HepG2 (cell line): ENCODE results near the gene SHISA7. TPM values are rescaled to one million over a fixed set of nuclear protein-coding genes. Genes with fewer than 3 reads are reported as not detected.

Experiments used
- ARNT ChIP-seq: fragments of 450-650 bp; IDR thresholded peaks from 2 replicates; pipeline ENCODE4 v1.6.1; 2017
- CCAR2 ChIP-seq: fragments of 200-400 bp; formaldehyde crosslinking; optimal IDR thresholded peaks from 2 replicates; pipeline ENCODE3; 2018; ENCODE audit warnings: low read depth, mild to moderate bottlenecking, low read length, moderate library complexity
- GLMP ChIP-seq: sonication (generic); formaldehyde crosslinking; IDR thresholded peaks from 2 replicates; pipeline ENCODE4 v1.9.0; 2021; ENCODE audit warnings: missing genetic modification reagents, mild to moderate bottlenecking, borderline replicate concordance
- KDM6A ChIP-seq: IDR thresholded peaks from 2 replicates; pipeline ENCODE4 v1.6.1; 2016; ENCODE audit warnings: low read depth
- MED8 ChIP-seq: sonication (generic); formaldehyde crosslinking; IDR thresholded peaks from 2 replicates; pipeline ENCODE4 v1.8.1; 2023; ENCODE audit warnings: mild to moderate bottlenecking, missing genetic modification reagents; ENCODE audit not compliant: insufficient replicate concordance
- MLLT10 ChIP-seq: sonication (generic); formaldehyde crosslinking; IDR thresholded peaks from 2 replicates; pipeline ENCODE4 v1.4.0; 2020; ENCODE audit warnings: missing genetic modification reagents
- NFAT5 ChIP-seq: sonication (generic); formaldehyde crosslinking; IDR thresholded peaks from 2 replicates; pipeline ENCODE4 v1.4.0; 2020; ENCODE audit warnings: missing genetic modification reagents
- NR3C1 ChIP-seq: sonication (generic); formaldehyde crosslinking; IDR thresholded peaks from 2 replicates; pipeline ENCODE4 v1.4.0; 2020; ENCODE audit warnings: missing genetic modification reagents
- PITX1 ChIP-seq: sonication (generic); formaldehyde crosslinking; IDR thresholded peaks from 2 replicates; pipeline ENCODE4 v1.5.1; 2020; ENCODE audit warnings: mild to moderate bottlenecking, missing genetic modification reagents
- RBAK ChIP-seq: sonication (generic); formaldehyde crosslinking; IDR thresholded peaks from 2 replicates; pipeline ENCODE4 v1.5.1; 2020; ENCODE audit warnings: mild to moderate bottlenecking, missing genetic modification reagents
- ZNF34 ChIP-seq: sonication (generic); formaldehyde crosslinking; IDR thresholded peaks from 2 replicates; pipeline ENCODE4 v1.4.0; 2020; ENCODE audit warnings: mild to moderate bottlenecking, missing genetic modification reagents, borderline replicate concordance
- ZNF383 ChIP-seq: sonication (generic); formaldehyde crosslinking; IDR thresholded peaks from 2 replicates; pipeline ENCODE4 v1.4.0; 2020; ENCODE audit warnings: missing genetic modification reagents, mild to moderate bottlenecking, borderline replicate concordance
- ZNF496 ChIP-seq: sonication (generic); formaldehyde crosslinking; IDR thresholded peaks from 2 replicates; pipeline ENCODE4 v1.8.1; 2023; ENCODE audit warnings: mild to moderate bottlenecking, moderate library complexity, missing genetic modification reagents; ENCODE audit not compliant: insufficient replicate concordance
- ZNF737 ChIP-seq: sonication (generic); formaldehyde crosslinking; IDR thresholded peaks from 2 replicates; pipeline ENCODE4 v1.5.0; 2020; ENCODE audit warnings: missing genetic modification reagents, mild to moderate bottlenecking, borderline replicate concordance
- ZNF772 ChIP-seq: sonication (generic); formaldehyde crosslinking; IDR thresholded peaks from 2 replicates; pipeline ENCODE4 v1.5.0; 2020; ENCODE audit warnings: mild to moderate bottlenecking, missing genetic modification reagents
- ZSCAN21 ChIP-seq: sonication (generic); formaldehyde crosslinking; IDR thresholded peaks from 2 replicates; pipeline ENCODE4 v1.8.0; 2022; ENCODE audit warnings: mild to moderate bottlenecking, missing genetic modification reagents, moderate library complexity, borderline replicate concordance
- polyA plus RNA-seq, 8 experiments: library from polyadenylated mRNA; depleted of rRNA in 3 of 8; stranded (reverse) in 7 of 8; unstranded in 1 of 8; fragments of >200 nt; fragmentation: Illumina TruSeq in 4 of 8; extraction: Trizol in 4 of 8; gene quantifications; 2 replicates each; pipeline versions ENCODE4 v1.2.1 to v1.2.3, GENCODE V29; 2011 to 2016; ENCODE audit warnings: low read depth in 4 of 8, missing spikeins in 1 of 8, mixed read lengths in 1 of 8; ENCODE audit not compliant: insufficient read depth in 1 of 8
- total RNA-seq, 5 experiments: library from RNA; depleted of rRNA; stranded (reverse); fragments of >200 nt; fragmentation: Illumina TruSeq; extraction: Trizol; gene quantifications; 2 replicates each; pipeline ENCODE4 v1.2.3, GENCODE V29; 2016; ENCODE audit warnings: low read depth in 1 of 5
- TF ChIP-seq, protein P1 (sequence below): sonication (generic); formaldehyde crosslinking; IDR thresholded peaks from 2 replicates; pipeline ENCODE4 v1.4.0; 2020; ENCODE audit warnings: missing genetic modification reagents, borderline replicate concordance
- TF ChIP-seq, protein P2 (sequence below): sonication (generic); formaldehyde crosslinking; conservative IDR thresholded peaks from 2 replicates; pipeline ENCODE4 v1.5.0; 2020; ENCODE audit warnings: missing genetic modification reagents

The SHISA7 gene
- total and polyA plus RNA-seq, 2 of the 13 experiments (the other 11 are each of a cell fraction or from before 2014, with no cell fraction given) = not detected

GRCh38 chr19:55386493-55386971 lies 56.6 kb downstream of the SHISA7 start (continued):
- TF ChIP-seq CCAR2 (no peak), PITX1 (CRISPR knock-in tag) (0 out of 2 replicates have a peak, but pooled peaks have one; percentile 17), MED8 (CRISPR knock-in tag) (no peak), MLLT10 (no peak), ZSCAN21 (no peak), ZNF383 (CRISPR knock-in tag) (peak; percentile 92; the same call in 1 of the 2 replicates), ZNF737 (CRISPR knock-in tag) (no peak), ZNF772 (CRISPR knock-in tag) (no peak), NR3C1 (CRISPR knock-in tag) (no peak), GLMP (CRISPR knock-in tag) (no peak), KDM6A (CRISPR knock-in tag) (no peak), ARNT (no peak), ZNF496 (CRISPR knock-in tag) (no peak), NFAT5 (CRISPR knock-in tag) (no peak), ZNF34 (CRISPR knock-in tag) (0 out of 2 replicates have a peak, but pooled peaks have one; percentile 25), RBAK (CRISPR knock-in tag) (no peak)
- TF ChIP-seq, protein P1, sequence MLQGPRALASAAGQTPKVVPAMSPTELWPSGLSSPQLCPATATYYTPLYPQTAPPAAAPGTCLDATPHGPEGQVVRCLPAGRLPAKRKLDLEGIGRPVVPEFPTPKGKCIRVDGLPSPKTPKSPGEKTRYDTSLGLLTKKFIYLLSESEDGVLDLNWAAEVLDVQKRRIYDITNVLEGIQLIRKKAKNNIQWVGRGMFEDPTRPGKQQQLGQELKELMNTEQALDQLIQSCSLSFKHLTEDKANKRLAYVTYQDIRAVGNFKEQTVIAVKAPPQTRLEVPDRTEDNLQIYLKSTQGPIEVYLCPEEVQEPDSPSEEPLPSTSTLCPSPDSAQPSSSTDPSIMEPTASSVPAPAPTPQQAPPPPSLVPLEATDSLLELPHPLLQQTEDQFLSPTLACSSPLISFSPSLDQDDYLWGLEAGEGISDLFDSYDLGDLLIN (CRISPR knock-in tag) = no peak
- TF ChIP-seq, protein P2, sequence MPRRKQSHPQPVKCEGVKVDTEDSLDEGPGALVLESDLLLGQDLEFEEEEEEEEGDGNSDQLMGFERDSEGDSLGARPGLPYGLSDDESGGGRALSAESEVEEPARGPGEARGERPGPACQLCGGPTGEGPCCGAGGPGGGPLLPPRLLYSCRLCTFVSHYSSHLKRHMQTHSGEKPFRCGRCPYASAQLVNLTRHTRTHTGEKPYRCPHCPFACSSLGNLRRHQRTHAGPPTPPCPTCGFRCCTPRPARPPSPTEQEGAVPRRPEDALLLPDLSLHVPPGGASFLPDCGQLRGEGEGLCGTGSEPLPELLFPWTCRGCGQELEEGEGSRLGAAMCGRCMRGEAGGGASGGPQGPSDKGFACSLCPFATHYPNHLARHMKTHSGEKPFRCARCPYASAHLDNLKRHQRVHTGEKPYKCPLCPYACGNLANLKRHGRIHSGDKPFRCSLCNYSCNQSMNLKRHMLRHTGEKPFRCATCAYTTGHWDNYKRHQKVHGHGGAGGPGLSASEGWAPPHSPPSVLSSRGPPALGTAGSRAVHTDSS (CRISPR knock-in tag) = no peak
